Osteoblast (primary cell): ENCODE results near the gene NRG3. TPM values are rescaled to one million over a fixed set of nuclear protein-coding genes. Genes with fewer than 3 reads are reported as not detected.

Experiments
- DNase-seq: peaks from one replicate; pipeline ENCODE4 v3.0.0; 2011; ENCODE audit warnings: low spot score, mixed read lengths; ENCODE audit not compliant: insufficient read length; ENCODE audit errors: missing footprints
- H2AFZ ChIP-seq: 2 replicates; pipeline ENCODE4 v1.6.0; 2011; ENCODE audit warnings: mild to moderate bottlenecking, low read length
- H3K27ac ChIP-seq: 2 replicates; pipeline ENCODE4 v1.5.1; 2011; ENCODE audit warnings: mild to moderate bottlenecking, low read depth, low read length, moderate library complexity
- H3K27me3 ChIP-seq: 2 replicates; pipeline ENCODE4 v1.6.0; 2012; ENCODE audit warnings: mild to moderate bottlenecking, control low read depth, inconsistent platforms, low read length, moderate library complexity; ENCODE audit not compliant: insufficient read depth
- H3K36me3 ChIP-seq: 2 replicates; pipeline ENCODE4 v1.5.1; 2011; ENCODE audit warnings: mild to moderate bottlenecking, low read length, control low read depth, moderate library complexity; ENCODE audit not compliant: insufficient read depth
- H3K4me1 ChIP-seq: 2 replicates; pipeline ENCODE4 v1.5.1; 2011; ENCODE audit warnings: mild to moderate bottlenecking, low read length, control low read depth, moderate library complexity; ENCODE audit not compliant: insufficient read depth
- H3K4me2 ChIP-seq: 2 replicates; pipeline ENCODE4 v1.6.0; 2011; ENCODE audit warnings: mild to moderate bottlenecking, low read length; ENCODE audit not compliant: insufficient read depth
- H3K4me3 ChIP-seq: fragments of 200-600 bp; sonication (generic); 3 replicates; pipeline ENCODE4 v1.5.1; 2012; ENCODE audit warnings: mild to moderate bottlenecking, low read length, inconsistent platforms; ENCODE audit not compliant: insufficient read depth
- H3K79me2 ChIP-seq: 2 replicates; pipeline ENCODE4 v1.6.0; 2012; ENCODE audit warnings: mild to moderate bottlenecking, low read length, control low read depth, inconsistent platforms; ENCODE audit not compliant: insufficient read depth
- H3K9me3 ChIP-seq: 2 replicates; pipeline ENCODE4 v1.5.1; 2011; ENCODE audit warnings: low read depth, low read length, control low read depth
- H4K20me1 ChIP-seq: 2 replicates; pipeline ENCODE4 v1.6.0; 2012; ENCODE audit warnings: mild to moderate bottlenecking, low read length, control low read depth; ENCODE audit not compliant: insufficient read depth
- total RNA-seq: library from RNA; depleted of rRNA; stranded (reverse); fragments of >200 nt; gene quantifications from 2 replicates; pipeline ENCODE4 v1.2.3, GENCODE V29; 2012
- TF ChIP-seq, protein P1 (sequence below): IDR thresholded peaks from 2 replicates; pipeline ENCODE4 v1.5.1; 2011; ENCODE audit warnings: mild to moderate bottlenecking, low read depth, low read length, moderate library complexity; ENCODE audit errors: extremely low read depth

The NRG3 gene
- total RNA-seq, 1 donor, result not detected

DNA sequence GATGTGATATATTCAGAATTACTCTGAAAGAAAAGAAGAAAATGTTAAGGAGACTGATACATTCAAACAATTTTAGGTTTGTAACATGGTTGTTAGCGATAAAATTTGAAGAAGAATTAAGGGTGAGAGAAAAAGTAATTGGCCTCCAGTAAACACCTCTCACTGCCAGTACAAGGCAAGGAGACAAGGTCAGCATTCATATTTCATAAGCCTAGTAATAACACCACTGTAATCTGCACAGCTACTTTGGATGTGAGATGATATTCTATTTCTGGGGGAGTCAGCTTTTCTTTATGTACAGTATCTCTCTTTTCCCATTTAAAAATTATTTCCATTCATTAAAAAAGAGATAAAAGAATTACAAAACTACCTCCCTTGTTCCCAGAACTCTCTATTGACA is 621.1 kb downstream of the NRG3 start:
- TF ChIP-seq, protein P1, sequence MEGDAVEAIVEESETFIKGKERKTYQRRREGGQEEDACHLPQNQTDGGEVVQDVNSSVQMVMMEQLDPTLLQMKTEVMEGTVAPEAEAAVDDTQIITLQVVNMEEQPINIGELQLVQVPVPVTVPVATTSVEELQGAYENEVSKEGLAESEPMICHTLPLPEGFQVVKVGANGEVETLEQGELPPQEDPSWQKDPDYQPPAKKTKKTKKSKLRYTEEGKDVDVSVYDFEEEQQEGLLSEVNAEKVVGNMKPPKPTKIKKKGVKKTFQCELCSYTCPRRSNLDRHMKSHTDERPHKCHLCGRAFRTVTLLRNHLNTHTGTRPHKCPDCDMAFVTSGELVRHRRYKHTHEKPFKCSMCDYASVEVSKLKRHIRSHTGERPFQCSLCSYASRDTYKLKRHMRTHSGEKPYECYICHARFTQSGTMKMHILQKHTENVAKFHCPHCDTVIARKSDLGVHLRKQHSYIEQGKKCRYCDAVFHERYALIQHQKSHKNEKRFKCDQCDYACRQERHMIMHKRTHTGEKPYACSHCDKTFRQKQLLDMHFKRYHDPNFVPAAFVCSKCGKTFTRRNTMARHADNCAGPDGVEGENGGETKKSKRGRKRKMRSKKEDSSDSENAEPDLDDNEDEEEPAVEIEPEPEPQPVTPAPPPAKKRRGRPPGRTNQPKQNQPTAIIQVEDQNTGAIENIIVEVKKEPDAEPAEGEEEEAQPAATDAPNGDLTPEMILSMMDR, result no peak
- H3K27me3 ChIP-seq, result no peaks in the 10 kb centered on the region
- no peaks in the 10 kb centered on the region for H3K79me2 ChIP-seq
- no peaks in the 10 kb centered on the region for H3K36me3 ChIP-seq
- H3K4me1 ChIP-seq, result no peaks in the 10 kb centered on the region
- no peak overlapping the region for H3K27ac ChIP-seq
- H2AFZ ChIP-seq, result no peak overlapping the region
- H3K4me2 ChIP-seq, result no peak overlapping the region
- H3K9me3 ChIP-seq, result no peaks in the 10 kb centered on the region
- no peak overlapping the region for H3K4me3 ChIP-seq
- no peak for DNase-seq
- no peaks in the 10 kb centered on the region for H4K20me1 ChIP-seq

DNA sequence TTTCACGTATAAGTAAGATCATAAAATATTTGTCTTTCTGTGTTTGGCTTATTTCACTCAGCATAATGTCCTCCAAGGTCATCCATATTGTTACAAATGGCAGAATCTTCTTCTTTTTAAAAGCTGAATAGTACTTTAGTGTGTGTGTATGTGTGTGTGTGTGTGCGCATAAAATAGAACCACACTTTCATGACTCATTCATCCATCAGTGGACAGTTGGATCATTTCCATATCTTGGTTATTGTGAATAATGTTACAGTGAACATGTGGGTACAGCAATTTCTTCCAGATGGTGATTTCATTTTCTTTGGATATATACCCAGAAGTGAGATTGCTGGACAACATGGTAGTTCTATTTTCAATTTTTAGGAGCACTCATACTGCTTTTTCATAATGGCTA is 622.4 kb downstream of the NRG3 start:
- H3K27ac ChIP-seq, result no peak overlapping the region

DNA sequence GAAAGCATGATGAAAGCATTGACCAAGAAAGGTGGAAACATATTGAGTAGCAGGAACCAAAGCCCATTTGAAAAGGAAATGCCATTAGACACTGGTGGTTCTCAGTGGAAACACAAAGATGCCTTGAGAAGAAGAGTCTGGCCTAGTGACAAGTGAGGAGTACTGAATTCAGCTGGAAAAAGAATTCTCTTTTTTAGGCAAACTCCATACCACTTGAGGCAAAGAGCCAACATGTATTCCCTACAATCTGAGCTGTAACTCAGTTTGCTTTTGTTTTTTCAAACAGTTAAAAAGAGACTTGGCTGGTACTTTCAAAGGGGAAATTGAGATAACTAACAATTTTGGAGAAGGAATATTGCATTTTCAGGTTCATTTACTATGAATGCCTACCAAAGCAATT is 624.0 kb downstream of the NRG3 start:
- Histone ChIP-seq H3K79me2 (no peaks in the 10 kb centered on the region), H2AFZ (no peak overlapping the region), H3K36me3 (no peaks in the 10 kb centered on the region), H3K9me3 (no peaks in the 10 kb centered on the region), H3K4me3 (no peak overlapping the region), H3K27me3 (no peaks in the 10 kb centered on the region), H4K20me1 (no peaks in the 10 kb centered on the region), H3K4me1 (no peaks in the 10 kb centered on the region), H3K4me2 (no peak overlapping the region), H3K27ac (no peak overlapping the region)
- TF ChIP-seq, protein P1, result no peak
- no peak for DNase-seq

More for the DNA sequence above, 622.4 kb downstream of the NRG3 start:
- Histone ChIP-seq H3K4me1 (no peaks in the 10 kb centered on the region), H3K9me3 (no peaks in the 10 kb centered on the region), H3K4me3 (no peak overlapping the region), H3K4me2 (no peak overlapping the region), H3K27me3 (no peaks in the 10 kb centered on the region), H3K79me2 (no peaks in the 10 kb centered on the region), H4K20me1 (no peaks in the 10 kb centered on the region), H2AFZ (no peak overlapping the region), H3K36me3 (no peaks in the 10 kb centered on the region)
- no peak for DNase-seq
- TF ChIP-seq, protein P1, result no peak

DNA sequence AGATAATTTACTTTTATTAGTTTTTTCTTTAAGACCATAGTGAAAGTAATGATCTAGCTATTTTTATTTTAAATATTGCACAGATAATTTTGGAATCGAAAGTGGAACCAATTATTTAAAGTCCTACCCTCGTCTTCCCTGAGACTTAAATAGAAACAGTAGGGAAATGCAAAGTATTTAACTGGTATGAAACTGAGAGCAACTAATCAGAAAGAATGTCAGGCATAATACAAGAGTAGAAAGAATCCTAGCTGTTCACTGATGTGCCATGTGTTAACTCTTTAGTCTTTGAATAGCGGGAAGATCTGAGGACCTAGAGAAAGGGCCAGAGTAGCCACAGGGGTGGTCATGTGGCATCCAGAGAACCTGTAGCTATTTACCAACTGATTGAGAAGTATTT is 630.0 kb downstream of the NRG3 start:
- Histone ChIP-seq H3K9me3 (no peaks in the 10 kb centered on the region), H3K27ac (no peak overlapping the region), H3K27me3 (no peaks in the 10 kb centered on the region), H3K4me3 (no peak overlapping the region), H4K20me1 (no peaks in the 10 kb centered on the region), H3K4me2 (no peak overlapping the region), H3K79me2 (no peaks in the 10 kb centered on the region), H3K4me1 (no peaks in the 10 kb centered on the region), H3K36me3 (no peaks in the 10 kb centered on the region), H2AFZ (no peak overlapping the region)
- TF ChIP-seq, protein P1, result no peak
- DNase-seq, result no peak
